HG03175 (cell line): ENCODE measurements around the gene PIK3CD.
"Not testable (repeated sequence)": the region's sequence is repeated elsewhere in the genome, so short reads cannot be mapped to it uniquely, and the experiment has no call there.

Source experiments
- ATAC-seq: cut with Tn5 transposase; IDR thresholded peaks from one replicate; pipeline ENCODE4 v1.9.1; 2021; ENCODE audit warnings: mild to moderate bottlenecking, moderate library complexity; ENCODE audit not compliant: unreplicated experiment

The PIK3CD gene

DNA sequence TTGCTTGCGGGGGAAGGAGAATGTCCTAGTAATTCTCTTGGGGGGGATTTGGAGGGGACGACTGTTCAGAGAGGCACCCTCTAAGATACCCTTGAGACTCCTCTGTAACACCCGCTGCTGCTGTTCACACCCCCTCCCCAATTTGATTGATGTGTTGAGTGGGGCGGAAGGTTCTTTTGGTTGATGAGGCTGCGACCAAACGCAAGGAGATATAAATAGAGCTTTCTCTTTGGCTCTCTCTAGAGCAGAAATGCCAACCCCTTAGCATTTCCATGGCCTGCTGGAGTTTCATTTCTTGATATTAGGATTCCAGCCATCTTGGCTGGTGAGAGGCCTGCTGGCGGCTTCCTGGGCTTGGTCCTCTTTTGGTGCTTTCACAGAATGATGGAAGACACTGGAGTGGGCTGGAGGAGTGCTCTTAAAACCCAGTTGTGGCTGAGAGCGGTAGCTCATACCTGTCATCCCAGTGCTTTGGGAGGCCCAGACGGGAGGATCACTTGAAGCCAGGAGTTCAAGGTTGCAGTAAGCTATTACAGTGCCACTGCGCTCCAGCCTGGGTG, 2.0 kb downstream of the PIK3CD start:
- no peak for ATAC-seq

DNA sequence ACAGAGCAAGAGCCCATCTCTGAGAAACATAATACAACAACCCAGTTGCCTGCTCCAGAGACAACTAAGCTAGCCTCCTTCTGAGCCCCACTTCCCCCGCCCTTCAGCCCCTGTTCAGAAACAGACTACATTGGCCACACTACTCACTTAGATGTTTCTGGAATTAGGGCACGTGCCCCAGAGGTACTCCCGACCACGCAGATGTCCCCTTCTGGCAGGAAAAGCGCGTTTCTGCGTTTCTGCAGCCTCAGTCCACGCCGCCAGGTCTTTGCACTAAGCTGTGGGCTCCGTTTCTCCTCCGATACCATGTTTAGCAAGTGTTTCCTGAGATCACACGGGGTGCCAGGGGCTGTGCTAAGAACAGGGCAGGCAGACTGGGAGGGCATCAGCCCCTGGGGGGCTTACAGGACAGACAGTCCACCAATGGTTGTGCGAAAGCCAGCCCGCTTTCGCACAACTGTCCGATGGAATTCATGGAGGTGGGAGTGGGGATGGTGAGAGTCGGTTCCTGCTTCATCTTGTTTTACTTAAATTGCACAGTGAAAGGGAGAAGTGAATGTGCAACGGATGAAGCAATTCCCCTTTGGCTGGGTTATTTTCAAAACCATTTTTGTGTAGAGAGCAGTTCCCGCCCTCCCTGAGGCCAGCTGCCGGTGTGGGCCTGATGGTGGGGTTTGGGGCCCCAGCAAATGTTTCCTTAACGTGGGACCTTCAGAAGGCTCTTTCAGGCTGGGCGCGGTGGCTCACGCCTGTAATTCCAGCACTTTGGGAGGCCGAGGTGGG, 2.7 kb downstream of the PIK3CD start:
- ATAC-seq, result no peak

DNA sequence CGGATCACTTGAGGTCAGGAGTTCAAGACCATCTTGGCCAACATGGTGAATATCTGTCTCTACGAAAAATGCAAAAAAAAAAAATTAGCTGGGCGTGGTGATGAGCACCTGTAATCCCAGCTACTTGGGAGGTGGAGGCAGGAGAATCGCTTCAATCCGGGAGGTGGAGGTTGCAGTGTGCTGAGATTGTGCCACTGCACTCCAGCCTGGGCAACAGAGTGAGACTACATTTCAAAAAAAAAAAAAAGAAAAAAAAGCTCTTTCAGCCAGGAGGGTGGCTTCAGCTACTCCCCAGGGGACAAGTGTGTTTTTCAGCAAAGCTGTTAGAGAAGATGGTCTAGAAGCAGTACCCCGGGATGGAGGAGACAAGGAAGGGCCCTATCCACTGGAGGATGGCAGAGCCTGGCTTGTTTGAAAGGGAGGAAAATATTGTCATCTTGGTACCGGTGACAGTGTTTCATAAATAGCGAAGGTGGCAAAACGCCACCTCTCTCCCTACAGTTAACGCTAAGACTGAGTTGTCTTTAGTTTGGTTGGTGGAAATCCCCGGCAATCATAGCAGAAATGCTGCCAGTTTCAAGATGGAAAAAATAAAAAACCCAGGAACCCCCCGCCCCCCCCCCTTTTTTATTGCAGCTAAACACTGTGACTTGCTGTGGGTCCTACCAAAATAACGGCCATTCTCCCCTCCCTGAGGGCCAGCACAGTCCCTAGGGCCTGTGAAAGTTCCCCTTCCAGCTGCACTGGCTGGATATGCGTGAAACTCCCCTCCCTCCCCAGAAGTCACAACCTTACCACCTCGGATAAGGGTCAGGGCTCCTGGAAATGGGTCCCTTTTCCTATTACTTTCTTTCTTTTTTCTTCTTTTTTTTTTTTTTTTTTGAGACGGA, 3.5 kb downstream of the PIK3CD start:
- ATAC-seq, result no peak

DNA sequence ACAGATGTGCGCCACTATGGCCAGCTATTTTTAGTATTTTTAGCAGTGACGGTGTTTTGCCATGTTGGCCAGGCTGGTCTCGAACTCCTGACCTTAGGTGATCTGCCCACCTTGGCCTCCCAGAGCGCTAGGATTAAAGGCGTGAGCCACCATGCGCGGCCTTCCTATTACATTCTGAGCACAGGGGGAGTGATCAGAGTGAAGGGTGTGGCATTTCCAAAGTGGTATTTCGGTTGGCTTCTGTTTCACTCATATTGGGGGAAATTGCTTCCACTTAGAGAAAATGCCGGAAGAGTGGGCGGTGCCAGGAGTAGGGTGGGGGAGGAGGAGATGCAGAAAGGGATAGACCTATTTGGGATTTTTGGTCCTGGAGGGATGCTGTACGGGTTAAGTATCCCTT, 4.3 kb downstream of the PIK3CD start:
- ATAC-seq, result no peak

DNA sequence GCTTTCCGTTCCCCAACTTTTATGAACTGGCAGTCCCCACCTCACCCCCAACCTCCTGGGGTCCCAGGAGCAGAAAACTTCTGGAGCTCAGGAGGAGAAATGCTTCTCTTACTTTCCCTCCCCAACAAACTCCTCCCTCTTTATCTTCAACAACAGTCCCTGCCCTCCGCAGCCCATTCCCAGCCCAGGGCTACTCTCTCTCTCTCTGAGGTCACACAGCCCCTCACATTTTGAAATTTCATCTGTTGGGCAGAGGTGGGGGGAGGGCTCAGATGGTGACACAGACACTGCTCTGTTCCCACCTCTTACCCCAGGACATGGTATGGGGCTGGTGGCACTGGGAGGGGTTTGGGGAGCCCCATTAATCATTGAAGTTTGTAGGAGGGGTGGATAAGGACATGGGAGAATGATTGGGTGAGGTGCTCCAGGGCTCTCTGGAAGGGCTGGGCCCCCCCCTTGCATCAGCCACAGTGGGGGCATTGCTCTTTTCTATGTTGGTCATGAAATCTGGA, 6.0 kb downstream of the PIK3CD start:
- ATAC-seq, result no peak

DNA sequence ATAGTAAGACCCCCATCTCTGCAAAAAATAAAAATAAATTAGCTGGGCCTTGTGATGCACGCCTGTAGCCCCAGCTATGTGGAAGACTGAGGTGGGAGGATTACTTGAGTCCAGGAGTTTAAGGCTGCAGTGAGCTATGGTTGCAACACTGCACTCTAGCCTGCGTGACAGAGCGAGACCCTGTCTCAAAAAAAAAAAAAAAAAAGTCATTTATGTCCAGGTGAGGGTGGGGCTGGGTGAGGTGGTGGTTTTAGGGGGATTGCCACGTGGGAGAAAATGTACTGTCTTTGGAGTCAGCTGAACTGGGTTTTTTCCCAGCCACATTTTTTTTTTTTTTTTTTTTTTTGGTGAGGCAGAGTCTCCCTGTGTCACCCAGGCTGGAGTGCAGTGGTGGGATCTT, 6.7 kb downstream of the PIK3CD start:
- ATAC-seq, result no peak

DNA sequence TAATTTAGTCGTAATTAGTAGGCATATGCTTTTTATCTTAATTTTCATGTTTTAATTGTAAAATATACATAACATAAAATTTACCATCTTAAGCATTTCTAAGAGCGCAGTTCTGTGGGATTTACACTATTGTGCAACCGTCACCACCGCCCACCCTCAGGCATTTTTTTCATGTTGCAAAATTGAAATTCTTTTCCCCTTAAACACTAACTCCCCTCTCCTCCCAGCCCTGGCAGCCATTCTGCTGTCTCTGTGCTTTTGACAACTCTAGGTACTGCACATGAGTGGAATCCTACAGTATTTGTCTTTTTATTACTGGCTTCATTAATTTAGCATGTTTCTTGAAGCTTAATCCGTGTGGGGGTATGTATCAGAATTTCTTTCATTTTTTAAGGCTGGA, 7.8 kb downstream of the PIK3CD start:
- no peak for ATAC-seq

DNA sequence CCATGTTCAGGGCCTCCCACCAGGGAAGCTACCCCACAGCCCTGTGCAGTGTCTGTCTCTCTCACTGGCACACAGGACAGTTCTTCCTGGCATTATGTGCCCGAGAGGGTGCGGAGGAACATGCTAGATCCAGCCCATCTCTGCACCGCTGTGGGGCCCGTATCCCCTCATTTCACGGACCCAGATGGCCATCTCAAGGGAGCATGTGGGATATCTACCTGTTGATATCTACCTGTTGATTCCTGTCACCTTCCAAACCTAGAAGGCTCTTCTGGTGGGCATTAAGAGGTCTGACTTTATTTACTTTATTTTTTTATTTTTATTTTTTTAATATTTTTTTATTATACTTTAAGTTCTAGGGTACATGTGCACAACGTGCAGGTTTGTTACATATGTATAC, 11.7 kb downstream of the PIK3CD start:
- ATAC-seq, result no peak

DNA sequence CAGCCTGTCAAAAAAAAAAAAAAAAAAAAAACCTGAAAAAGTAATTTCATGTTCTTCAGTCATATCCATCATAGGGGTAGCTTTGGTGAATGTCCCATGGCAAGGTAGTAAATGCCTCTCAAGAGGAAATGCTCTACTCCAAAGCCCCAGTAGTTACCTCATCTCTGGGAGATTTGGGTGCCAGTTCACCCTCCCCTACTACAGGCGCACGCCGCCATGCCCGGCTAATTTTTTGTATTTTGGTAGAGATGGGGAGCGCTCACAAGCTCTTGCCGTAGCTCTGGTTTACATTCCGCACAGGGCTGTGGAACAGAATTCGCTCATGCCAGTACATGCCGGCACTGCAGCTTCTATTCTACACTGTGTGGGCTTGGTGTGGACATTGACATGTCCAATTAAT, 13.7 kb downstream of the PIK3CD start:
- no peak for ATAC-seq

DNA sequence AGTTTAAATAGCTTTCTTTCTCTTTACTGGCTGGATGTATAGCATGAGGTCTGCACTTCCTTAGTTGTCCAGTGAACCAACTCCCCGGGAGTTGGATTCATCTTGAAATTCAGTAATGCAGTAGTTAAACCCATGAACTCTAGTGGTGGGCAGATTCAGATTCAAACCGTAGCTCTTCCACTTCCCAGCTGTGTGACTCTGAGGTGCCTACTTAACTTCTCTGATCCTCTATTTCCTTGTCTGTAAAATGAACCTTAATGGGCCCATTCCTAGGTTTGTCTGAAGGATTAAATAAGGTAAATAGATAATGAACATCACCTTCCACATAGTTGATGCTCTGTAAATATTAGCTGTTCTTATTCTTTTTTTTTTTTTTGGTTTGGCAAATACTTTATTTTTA, 16.5 kb downstream of the PIK3CD start:
- ATAC-seq, result no peak

DNA sequence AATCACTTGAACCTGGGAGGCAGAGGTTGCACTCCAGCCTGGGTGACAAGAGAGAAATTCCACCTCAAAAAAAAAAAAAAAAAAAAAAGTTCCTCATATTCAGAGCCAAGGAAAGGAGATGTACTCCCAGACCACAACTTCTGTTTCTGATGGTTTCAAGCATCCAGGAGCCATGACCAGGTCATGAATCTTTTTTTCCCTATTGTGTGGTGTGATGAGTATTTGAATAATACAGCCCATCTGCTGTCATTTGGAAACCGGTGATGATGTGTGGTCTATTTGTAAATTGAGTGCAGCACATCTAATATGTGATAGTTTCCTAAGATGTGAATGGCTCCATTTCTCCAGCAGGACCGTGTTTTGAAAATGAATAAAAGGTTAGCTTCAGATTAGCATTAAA, 18.6 kb downstream of the PIK3CD start:
- no peak for ATAC-seq

DNA sequence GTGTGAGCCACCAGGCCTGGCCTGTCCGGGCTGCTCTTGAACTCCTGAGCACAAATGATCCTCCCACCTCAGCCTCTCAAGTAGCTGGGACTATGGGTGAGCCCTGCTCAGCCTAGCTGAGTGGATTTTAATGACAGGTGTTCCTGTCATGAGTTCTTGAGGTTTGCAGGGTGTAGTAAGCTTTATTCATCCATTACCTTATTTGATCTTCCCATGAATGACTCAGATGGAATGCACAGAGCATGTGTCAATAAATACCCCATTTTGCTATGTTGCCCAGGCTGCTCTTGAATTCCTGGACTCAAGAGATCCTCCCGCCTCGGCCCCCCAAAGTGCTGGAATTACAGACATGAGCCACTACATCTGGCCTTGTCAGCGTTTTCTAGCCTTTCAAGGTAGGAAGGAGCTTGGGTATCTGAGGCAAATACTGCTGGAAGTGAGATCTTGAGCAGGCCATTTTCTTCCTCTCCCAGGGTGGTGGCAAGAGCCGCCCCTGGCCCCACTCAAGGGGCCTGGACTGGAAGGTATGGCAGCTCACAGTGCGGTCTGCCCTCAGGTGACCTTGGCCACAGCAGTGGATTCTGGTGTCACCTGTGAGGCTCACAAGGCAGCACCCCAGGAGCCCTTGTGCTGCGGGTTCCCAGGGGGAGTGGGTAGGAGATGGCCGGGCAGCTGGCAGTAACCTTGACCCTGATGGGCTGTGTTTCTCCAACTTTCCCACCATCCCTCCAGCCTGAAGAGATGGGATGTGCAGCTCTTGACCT, 20.0 kb downstream of the PIK3CD start:
- no peak for ATAC-seq

DNA sequence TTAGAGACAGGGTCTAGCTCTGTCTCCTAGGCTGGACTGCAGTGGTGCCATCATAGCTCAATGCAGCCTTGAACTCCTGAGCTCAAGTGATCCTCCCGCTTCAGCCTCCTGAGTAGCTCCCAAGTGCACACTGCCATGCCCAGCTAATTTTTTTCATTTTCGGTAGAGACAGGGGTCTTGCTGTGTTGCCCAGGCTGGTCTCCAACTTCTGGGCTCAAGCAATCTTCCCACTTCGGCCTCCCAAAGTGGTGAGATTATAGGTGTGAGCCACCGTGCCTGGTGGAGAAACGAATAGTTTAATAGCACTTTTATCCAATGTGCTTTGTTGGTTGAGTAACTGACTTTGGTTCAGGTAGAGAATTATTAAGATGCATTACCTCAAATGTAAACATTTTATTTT, 20.9 kb downstream of the PIK3CD start:
- ATAC-seq, result no peak

DNA sequence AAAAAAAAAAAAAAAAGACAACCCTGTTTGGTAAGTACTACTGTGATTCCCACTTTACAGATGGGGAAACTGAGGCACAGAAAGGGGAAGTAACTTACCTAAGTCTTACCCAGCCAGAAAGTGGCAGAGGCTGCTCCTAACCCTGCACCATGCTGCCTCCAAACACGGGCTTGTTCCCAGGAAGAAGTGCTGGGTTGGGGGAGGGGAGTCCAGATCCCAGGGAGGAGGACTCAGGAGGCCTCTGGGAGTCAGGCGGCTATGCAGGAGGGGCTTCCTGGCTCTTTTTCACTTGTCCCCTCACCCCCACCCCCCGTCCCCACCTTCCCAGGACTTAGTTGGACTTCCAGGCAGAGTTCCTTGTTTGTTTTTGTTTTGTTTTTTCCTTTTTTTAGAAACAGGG, 23.9 kb downstream of the PIK3CD start:
- no peak for ATAC-seq

DNA sequence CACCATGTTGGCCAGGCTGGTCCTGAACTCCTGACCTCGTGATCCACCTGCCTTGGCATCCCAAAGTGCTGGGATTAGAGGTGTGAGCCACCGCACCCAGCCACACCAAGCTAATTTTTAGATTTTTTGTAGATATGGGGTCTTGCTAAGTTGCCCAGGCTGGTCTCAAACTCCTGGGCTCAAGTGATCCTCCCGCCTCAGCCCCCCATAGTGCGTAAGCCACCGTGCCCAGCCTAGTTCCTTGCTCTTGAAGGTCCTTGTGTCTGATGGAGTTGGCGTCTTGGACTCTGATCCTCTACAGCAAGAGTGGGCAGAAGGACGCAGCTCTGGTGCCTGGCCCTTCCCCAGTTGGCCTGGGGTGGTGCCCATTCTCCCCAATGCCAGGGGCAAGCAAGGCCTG, 24.6 kb downstream of the PIK3CD start:
- not testable (repeated sequence) for ATAC-seq

DNA sequence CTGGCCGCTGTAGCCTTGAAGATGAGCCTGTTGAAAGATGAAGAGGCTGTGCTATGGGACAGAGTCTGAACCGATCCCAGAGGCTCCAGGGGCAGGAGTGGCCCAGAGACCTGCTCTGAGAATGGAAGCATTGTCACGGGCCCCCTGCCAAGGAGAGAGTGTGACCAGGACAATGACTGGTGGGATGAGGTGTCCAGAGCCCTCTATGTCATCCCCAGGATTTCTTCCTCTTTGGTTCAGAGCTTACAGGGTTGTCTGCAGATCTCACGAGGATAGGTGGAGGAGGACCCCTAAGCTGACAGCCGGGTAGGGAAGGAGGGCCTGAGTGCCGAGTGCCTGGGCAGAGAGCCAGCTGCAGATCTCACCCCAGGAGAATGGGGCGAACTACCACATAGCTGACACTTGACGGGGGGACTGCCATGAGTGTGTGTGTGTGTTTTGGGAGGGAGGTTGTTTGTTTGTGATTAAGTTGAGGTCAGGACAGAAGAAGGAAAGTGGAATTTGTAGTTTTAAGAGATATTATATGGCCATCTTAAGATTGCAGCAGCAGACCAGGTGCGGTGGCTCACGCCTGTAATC, 25.4 kb downstream of the PIK3CD start:
- no peak for ATAC-seq

DNA sequence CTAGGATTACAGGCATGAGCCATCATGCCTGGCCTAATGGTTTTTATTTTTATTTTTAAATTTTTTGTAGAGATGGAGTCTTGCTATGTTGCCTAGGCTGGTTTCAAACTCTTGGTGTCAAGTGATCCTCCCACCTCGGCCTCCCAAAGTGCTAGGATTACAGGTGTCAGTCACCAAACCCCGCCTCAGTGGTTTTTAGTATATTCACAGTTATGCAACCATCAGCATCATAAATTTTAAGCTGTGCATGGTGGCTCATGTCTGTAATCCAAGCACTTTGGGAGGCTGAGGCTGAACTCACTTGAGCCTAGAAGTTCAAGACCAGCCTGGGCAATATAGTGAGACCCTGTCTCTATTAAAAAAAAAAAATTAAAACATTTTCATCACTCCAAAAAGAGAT, 28.6 kb downstream of the PIK3CD start:
- ATAC-seq, result no peak

DNA sequence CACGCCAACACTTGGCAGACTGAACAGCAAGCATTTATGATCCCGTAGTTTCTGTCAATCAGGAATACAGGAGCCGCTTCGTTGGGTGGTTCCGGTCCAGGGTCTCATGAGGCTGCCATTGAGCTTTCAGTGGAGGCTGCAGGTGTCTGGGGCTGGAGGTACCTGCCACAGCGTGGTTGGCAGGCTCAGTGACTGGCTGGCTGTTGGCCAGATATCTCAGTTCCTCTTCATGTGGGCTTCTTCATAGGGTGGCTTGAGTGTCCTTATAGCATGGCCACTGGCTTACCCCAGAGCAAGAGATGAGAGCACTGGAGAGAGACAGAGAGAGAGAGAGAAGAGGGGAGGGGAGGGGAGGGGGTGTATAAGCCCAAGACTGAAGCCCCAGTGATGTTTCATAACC, 29.3 kb downstream of the PIK3CD start:
- ATAC-seq, result no peak

DNA sequence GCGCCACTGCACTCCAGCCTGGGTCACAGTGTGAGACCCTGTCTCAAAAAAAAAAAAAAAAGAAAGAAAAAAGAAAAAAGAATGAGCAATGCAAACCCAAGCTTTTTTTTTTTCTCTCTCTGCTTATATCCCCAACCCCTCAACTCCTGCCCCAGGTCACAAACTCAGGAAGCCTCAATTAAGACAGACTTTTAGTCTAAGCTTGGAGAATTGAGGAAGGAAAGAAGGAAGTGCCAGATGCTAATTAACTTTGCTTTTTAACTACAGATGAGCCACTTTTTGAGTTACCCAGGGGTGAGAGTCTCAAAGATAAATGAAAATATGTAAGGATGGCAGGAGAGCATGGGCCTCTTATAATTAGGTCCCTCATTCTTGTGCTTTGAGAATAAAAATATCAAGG, 33.3 kb downstream of the PIK3CD start:
- no peak for ATAC-seq

DNA sequence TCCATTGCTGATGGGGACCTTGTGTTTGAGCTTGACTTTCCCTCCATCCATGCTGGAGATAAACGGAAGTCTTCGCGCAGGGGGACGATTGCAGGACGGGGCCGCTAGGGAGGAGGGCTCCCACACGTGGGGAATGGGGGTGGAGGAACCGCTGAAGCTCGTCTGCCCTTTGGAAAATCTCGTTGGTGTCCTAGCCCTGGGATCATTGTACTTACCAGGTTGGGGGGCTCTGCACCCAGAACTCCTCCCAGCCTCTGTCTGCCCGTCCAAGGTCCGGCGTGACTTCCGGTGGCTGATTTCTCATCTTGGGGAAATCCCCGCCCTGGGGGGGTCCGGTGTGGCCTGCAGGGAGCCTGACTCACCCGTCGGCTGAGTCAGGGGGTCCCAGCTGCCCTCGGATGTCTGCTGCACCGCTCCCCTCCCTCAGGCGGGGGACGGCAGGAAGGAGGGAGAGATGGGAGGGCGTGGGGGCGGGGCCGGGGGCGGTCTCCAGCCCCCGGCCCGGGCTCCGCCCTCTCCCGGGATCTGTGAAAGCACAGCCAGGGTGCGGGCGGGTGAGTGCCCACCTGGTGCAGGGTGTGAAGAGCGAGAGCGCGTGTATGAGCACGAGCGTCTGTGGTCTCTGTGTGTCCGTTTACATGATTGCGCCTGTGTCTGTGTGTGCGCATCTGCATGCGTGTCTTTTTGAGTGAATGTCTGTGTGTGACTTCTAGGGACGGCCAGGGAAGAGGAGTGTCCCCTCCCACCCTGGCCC, 35.8 kb downstream of the PIK3CD start:
- ATAC-seq, result peak; percentile 39
